ENCODE data around the gene KDM2B. TPM values are rescaled to one million over a fixed set of nuclear protein-coding genes. Genes with fewer than 3 reads are reported as not detected.

KDM2B gene
- total and polyA plus RNA-seq, 10 of the 15 experiments (the other 5 are each of a cell fraction or from before 2014, with no cell fraction given): 13.6 to 124 (median 40.4) TPM

DNA sequence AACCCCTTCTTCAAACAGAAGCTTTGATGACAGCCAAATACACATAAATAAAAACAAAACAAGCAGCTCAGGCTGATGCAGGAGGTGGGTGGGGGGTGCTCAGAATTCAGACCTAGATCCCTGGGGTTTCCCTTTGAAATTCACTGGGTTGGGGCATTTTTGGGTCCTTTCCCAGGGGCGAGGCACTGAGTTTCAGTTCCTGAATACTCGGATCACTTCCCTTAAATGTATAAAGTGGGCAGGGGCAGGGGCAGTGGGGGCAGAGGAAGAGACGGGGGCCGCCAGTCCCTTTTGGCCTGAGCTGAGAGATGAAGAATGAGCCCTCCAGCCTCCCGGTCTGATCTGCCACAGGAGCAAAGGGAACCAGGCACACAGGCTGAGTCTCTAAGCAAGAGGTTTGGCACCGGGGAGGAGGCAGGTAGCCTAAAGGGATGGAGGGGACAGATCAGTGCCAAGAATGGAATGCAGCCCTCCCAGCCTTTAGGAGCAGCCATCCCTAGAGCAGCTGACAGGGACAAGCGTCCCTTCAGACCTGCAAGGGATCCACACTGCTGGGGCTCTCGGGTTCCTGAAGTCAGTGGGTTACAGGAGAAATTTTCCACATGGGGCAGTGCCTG, 20.3 kb downstream of the KDM2B start (continued):
- no peak for TF ChIP-seq MLLT1 (IDR thresholded peaks at IDR 0.05)
- TF ChIP-seq, protein P1, sequence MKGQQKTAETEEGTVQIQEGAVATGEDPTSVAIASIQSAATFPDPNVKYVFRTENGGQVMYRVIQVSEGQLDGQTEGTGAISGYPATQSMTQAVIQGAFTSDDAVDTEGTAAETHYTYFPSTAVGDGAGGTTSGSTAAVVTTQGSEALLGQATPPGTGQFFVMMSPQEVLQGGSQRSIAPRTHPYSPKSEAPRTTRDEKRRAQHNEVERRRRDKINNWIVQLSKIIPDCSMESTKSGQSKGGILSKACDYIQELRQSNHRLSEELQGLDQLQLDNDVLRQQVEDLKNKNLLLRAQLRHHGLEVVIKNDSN (IDR thresholded peaks at IDR 0.05; ENCODE audit: borderline replicate concordance, extremely low read length, insufficient read depth, low read depth, low read length): no peak
- no peak for TF ChIP-seq MAX (IDR thresholded peaks at IDR 0.05; ENCODE audit: low read depth, low read length)
- TF ChIP-seq IKZF2 (IDR thresholded peaks at IDR 0.05): peak; percentile 85 to 90
- peak; percentile 61 for TF ChIP-seq MEF2B (IDR thresholded peaks at IDR 0.05; ENCODE audit: partially characterized antibody, poor library complexity, severe bottlenecking)
- no peak for TF ChIP-seq MTA3 (IDR thresholded peaks at IDR 0.05; ENCODE audit: borderline replicate concordance, low read length)
- no peak for TF ChIP-seq RCOR1 (conservative IDR thresholded peaks at IDR 0.05; ENCODE audit: low read depth, low read length)
- 0 out of 2 replicates have a peak, but pooled peaks have one; percentile 23 for TF ChIP-seq MYB (IDR thresholded peaks at IDR 0.05; ENCODE audit: borderline replicate concordance, low read depth, low read length)
- peak; percentile 83 for TF ChIP-seq IKZF1 (conservative IDR thresholded peaks at IDR 0.05)
- no peak for TF ChIP-seq RBBP5 (conservative IDR thresholded peaks at IDR 0.05)
- peak; percentile 47; the same call in 1 of the 2 replicates for TF ChIP-seq ZBED1 (IDR thresholded peaks at IDR 0.05; ENCODE audit: borderline replicate concordance)
- TF ChIP-seq SREBF1 (IDR thresholded peaks at IDR 0.05; ENCODE audit: low read length): no peak
- TF ChIP-seq HCFC1 (IDR thresholded peaks at IDR 0.05; ENCODE audit: low read length): no peak
- TF ChIP-seq MXI1 (IDR thresholded peaks at IDR 0.05; ENCODE audit: low read depth, low read length): no peak
- TF ChIP-seq BMI1 (IDR thresholded peaks at IDR 0.05; ENCODE audit: borderline replicate concordance): peak; percentile 74; the same call in 1 of the 2 replicates
- TF ChIP-seq, protein P2, sequence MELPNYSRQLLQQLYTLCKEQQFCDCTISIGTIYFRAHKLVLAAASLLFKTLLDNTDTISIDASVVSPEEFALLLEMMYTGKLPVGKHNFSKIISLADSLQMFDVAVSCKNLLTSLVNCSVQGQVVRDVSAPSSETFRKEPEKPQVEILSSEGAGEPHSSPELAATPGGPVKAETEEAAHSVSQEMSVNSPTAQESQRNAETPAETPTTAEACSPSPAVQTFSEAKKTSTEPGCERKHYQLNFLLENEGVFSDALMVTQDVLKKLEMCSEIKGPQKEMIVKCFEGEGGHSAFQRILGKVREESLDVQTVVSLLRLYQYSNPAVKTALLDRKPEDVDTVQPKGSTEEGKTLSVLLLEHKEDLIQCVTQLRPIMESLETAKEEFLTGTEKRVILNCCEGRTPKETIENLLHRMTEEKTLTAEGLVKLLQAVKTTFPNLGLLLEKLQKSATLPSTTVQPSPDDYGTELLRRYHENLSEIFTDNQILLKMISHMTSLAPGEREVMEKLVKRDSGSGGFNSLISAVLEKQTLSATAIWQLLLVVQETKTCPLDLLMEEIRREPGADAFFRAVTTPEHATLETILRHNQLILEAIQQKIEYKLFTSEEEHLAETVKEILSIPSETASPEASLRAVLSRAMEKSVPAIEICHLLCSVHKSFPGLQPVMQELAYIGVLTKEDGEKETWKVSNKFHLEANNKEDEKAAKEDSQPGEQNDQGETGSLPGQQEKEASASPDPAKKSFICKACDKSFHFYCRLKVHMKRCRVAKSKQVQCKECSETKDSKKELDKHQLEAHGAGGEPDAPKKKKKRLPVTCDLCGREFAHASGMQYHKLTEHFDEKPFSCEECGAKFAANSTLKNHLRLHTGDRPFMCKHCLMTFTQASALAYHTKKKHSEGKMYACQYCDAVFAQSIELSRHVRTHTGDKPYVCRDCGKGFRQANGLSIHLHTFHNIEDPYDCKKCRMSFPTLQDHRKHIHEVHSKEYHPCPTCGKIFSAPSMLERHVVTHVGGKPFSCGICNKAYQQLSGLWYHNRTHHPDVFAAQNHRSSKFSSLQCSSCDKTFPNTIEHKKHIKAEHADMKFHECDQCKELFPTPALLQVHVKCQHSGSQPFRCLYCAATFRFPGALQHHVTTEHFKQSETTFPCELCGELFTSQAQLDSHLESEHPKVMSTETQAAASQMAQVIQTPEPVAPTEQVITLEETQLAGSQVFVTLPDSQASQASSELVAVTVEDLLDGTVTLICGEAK (IDR thresholded peaks at IDR 0.05; ENCODE audit: borderline replicate concordance): no peak
- TF ChIP-seq FOXK2 (IDR thresholded peaks at IDR 0.05): no peak
- TF ChIP-seq BCLAF1 (IDR thresholded peaks at IDR 0.05): no peak
- no peak for TF ChIP-seq YBX1 (IDR thresholded peaks at IDR 0.05)
- no peak for TF ChIP-seq PML (IDR thresholded peaks at IDR 0.05; ENCODE audit: low read length)
- TF ChIP-seq ZNF24 (IDR thresholded peaks at IDR 0.05): no peak
- TF ChIP-seq DPF2 (IDR thresholded peaks at IDR 0.05): peak; percentile 94
- TF ChIP-seq CHD2 (IDR thresholded peaks at IDR 0.05; ENCODE audit: borderline replicate concordance, low read depth, low read length): peak; percentile 53; the same call in 1 of the 2 replicates

Data from GM12878 (cell line).